Sigmoid colon (tissue), 7 donors: Measurements from ENCODE around the gene ADCY6. TPM values are rescaled to one million over a fixed set of nuclear protein-coding genes. Genes with fewer than 3 reads are reported as not detected.

Source experiments
- DNase-seq: peaks from one replicate; pipeline ENCODE4 v3.0.0-alpha.2; 2019
- H3K27ac ChIP-seq, 4 donors: fragments of 200-600 bp; sonication (generic); one replicate each; pipeline ENCODE4 v1.5.1; 2016 to 2019; ENCODE audit warnings: mild to moderate bottlenecking in 1 of 4
- H3K27me3 ChIP-seq, 3 donors: fragments of 200-600 bp; sonication (generic); one replicate each; pipeline ENCODE4 v1.5.1; 2019; ENCODE audit warnings: mild to moderate bottlenecking in 1 of 3
- H3K36me3 ChIP-seq, 4 donors: fragments of 200-600 bp; sonication (generic); one replicate each; pipeline ENCODE4 v1.5.1; 2016 to 2019
- H3K4me1 ChIP-seq, 4 donors: fragments of 200-600 bp; sonication (generic); one replicate each; pipeline ENCODE4 v1.5.1; 2017 to 2019
- H3K4me3 ChIP-seq, 4 donors: fragments of 200-600 bp; sonication (generic); one replicate each; pipeline ENCODE4 v1.5.1; 2017 to 2019; ENCODE audit warnings: mild to moderate bottlenecking in 2 of 4, moderate library complexity in 1 of 4
- H3K9me3 ChIP-seq, 4 donors: fragments of 200-600 bp in 3 of 4; sonication (generic) in 3 of 4; one replicate each; pipeline versions ENCODE4 v1.5.1 to v1.6.1; 2013 to 2019
- CTCF ChIP-seq, 4 experiments: fragments of 450-650 bp in 3 of 4; fragments of 200-600 bp in 1 of 4; IDR thresholded peaks; one replicate each; pipeline ENCODE4 v1.5.1; 2016 to 2019; ENCODE audit warnings: antibody characterized with exemption in 4 of 4, mild to moderate bottlenecking in 3 of 4, moderate library complexity in 2 of 4
- EP300 ChIP-seq, 4 donors: sonication (generic); formaldehyde crosslinking; IDR thresholded peaks; one replicate each; pipeline ENCODE4 v1.6.1; 2017; ENCODE audit warnings: antibody characterized with exemption in 4 of 4
- POLR2A ChIP-seq, 2 donors: fragments of 450-650 bp; IDR thresholded peaks; one replicate each; pipeline ENCODE4 v1.6.1; 2016; ENCODE audit warnings: antibody characterized with exemption in 2 of 2, mild to moderate bottlenecking in 2 of 2, moderate library complexity in 2 of 2
- POLR2AphosphoS5 ChIP-seq, 4 donors: sonication (generic); formaldehyde crosslinking; IDR thresholded peaks; one replicate each; pipeline ENCODE4 v1.6.1; 2017; ENCODE audit warnings: antibody characterized with exemption in 4 of 4
- WGBS, 2 donors: extraction: QIAGEN DNeasy Blood & Tissue Kit; methylation state at CpG; one replicate each; pipeline ENCODE4 v1.1.7; 2013; 5-methylcytosine and 5-hydroxymethylcytosine counted together
- intact Hi-C: fragments of 100-400 bp; cut with DNase I; formaldehyde crosslinking; loops from one replicate; pipeline ENCODE4 v1.15.1; 2023
- polyA plus RNA-seq, 3 donors: library from polyadenylated mRNA; stranded (reverse); fragments of 200-250 nt; gene quantifications; one replicate each; pipeline ENCODE4 v1.2.3, GENCODE V29; 2013
- total RNA-seq, 4 donors: library from RNA; depleted of rRNA; stranded (reverse); fragments of >200 nt; gene quantifications; one replicate each; pipeline ENCODE4 v1.1.0, GENCODE V29; 2016
- donor health status: healthy with polysubstance abuse.
- donor health status: Bipolar disorder and iron deficiency.
- donor health status: healthy.

ADCY6 gene
- total and polyA plus RNA-seq, 7 donors: 10.2 to 52.5 (median 16.4) TPM

- Histone ChIP-seq H3K27me3 (no peaks in the 10 kb centered on the region), H3K4me3 (no peak overlapping the region), H3K4me1 (no peaks in the 10 kb centered on the region), H3K36me3 (peaks cover 18 to 65% (median 30%) of the 10 kb centered on the region in 4 donors), H3K9me3 (no peaks in the 10 kb centered on the region), H3K27ac (no peak overlapping the region)
- intact Hi-C loops: no loop called here
- TF ChIP-seq POLR2A (IDR thresholded peaks at IDR 0.05) (no peak), EP300 (IDR thresholded peaks at IDR 0.05) (no peak)
- no peak for DNase-seq
- WGBS, 2 donors: 88 to 90% methylated on average over 15 of the region's 15 CpGs
These were observed 37.4 kb upstream of the ADCY6 start for GRCh38 chr12:48826209-48826855.

- intact Hi-C loops: no loop called here
- TF ChIP-seq POLR2A (IDR thresholded peaks at IDR 0.05) (no peak), POLR2AphosphoS5 (IDR thresholded peaks at IDR 0.05) (no peak)
- peaks cover 0 to 1% (median 0%) of the 10 kb centered on the region in 4 donors for H3K4me1 ChIP-seq
- H3K27me3 ChIP-seq: no peaks in the 10 kb centered on the region
- 94 to 96% methylated on average over 4 of the region's 4 CpGs for WGBS, 2 donors
- no peak for DNase-seq
- no peak overlapping the region for H3K4me3 ChIP-seq
- no peak overlapping the region for H3K27ac ChIP-seq
- H3K36me3 ChIP-seq: peaks cover 5 to 51% (median 19%) of the 10 kb centered on the region in 4 donors
- H3K9me3 ChIP-seq: no peaks in the 10 kb centered on the region
These were observed 36.0 kb upstream of the ADCY6 start for GRCh38 chr12:48824905-48825304.

- WGBS, 2 donors: 71 to 75% methylated on average over 12 of the region's 12 CpGs
- Histone ChIP-seq H3K4me3 (no peak overlapping the region), H3K36me3 (peaks cover 5 to 43% (median 19%) of the 10 kb centered on the region in 4 donors), H3K27ac (no peak overlapping the region), H3K4me1 (peaks cover 0 to 9% (median 2%) of the 10 kb centered on the region in 4 donors), H3K27me3 (no peaks in the 10 kb centered on the region), H3K9me3 (no peaks in the 10 kb centered on the region)
- TF ChIP-seq POLR2AphosphoS5 (IDR thresholded peaks at IDR 0.05) (no peak), CTCF (IDR thresholded peaks at IDR 0.05) (no peak), POLR2A (IDR thresholded peaks at IDR 0.05) (no peak), EP300 (IDR thresholded peaks at IDR 0.05) (no peak)
- DNase-seq: no peak
- intact Hi-C loops: no loop called here
These were observed 35.2 kb upstream of the ADCY6 start for GRCh38 chr12:48824112-48824511.

- TF ChIP-seq CTCF (IDR thresholded peaks at IDR 0.05) (no peak), POLR2AphosphoS5 (IDR thresholded peaks at IDR 0.05) (no peak), POLR2A (IDR thresholded peaks at IDR 0.05) (no peak)
- 94 to 95% methylated on average over 11 of the region's 11 CpGs for WGBS, 2 donors
- no peak overlapping the region for H3K27ac ChIP-seq
- intact Hi-C loops: no loop called here
- DNase-seq: no peak
- no peaks in the 10 kb centered on the region for H3K9me3 ChIP-seq
- peaks cover 5 to 35% (median 13%) of the 10 kb centered on the region in 4 donors for H3K36me3 ChIP-seq
- peaks cover 0 to 13% (median 8%) of the 10 kb centered on the region in 4 donors for H3K4me1 ChIP-seq
- H3K27me3 ChIP-seq: no peaks in the 10 kb centered on the region
- no peak overlapping the region for H3K4me3 ChIP-seq
These were observed 34.4 kb upstream of the ADCY6 start for GRCh38 chr12:48823281-48823680.

GRCh38 chr12:48822711-48823110 lies 33.8 kb upstream of the ADCY6 start:
- intact Hi-C loops: no loop called here
- WGBS, 2 donors: 51 to 76% methylated on average over 2 of the region's 2 CpGs
- no peak for TF ChIP-seq POLR2A (IDR thresholded peaks at IDR 0.05)
- no peak for TF ChIP-seq EP300 (IDR thresholded peaks at IDR 0.05)
- no peak for TF ChIP-seq CTCF (IDR thresholded peaks at IDR 0.05)
- TF ChIP-seq POLR2AphosphoS5 (IDR thresholded peaks at IDR 0.05): no peak
- no peak overlapping the region for H3K27ac ChIP-seq
- no peak for DNase-seq
- peaks cover 0 to 16% (median 12%) of the 10 kb centered on the region in 4 donors for H3K4me1 ChIP-seq
- H3K27me3 ChIP-seq: no peaks in the 10 kb centered on the region
- no peak overlapping the region for H3K4me3 ChIP-seq
- H3K36me3 ChIP-seq: peaks cover 3 to 29% (median 10%) of the 10 kb centered on the region in 4 donors
- no peaks in the 10 kb centered on the region for H3K9me3 ChIP-seq
